IPS-NIHi11 (cell line): Measurements from ENCODE around the gene ADGRV1.
"Not testable (repeated sequence)": the region's sequence is repeated elsewhere in the genome, so short reads cannot be mapped to it uniquely, and the experiment has no call there.

Experiments used
- DNase-seq: peaks from one replicate; pipeline ENCODE4 v3.0.0; 2012; ENCODE audit warnings: mixed read lengths, low spot score

The ADGRV1 gene

DNA sequence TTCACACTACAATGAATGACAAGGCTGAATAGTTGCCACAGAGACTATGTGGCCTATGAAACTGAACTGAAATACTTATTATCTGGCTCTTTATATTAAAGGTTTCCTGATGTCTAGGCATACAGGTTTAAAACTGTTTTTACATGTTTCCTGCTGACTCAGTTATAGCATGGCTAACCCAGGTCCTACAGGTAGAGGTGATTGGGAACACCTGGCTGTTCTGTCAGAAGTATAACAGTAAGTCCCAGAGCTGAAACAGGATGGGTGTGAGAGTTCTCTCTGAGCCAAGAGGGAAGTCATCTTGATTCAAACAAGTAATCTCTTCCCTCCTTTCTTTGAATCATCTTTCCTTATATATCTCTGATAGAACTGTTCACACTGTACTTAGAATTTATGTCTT, 4.9 kb upstream of the ADGRV1 start:
- no peak for DNase-seq

DNA sequence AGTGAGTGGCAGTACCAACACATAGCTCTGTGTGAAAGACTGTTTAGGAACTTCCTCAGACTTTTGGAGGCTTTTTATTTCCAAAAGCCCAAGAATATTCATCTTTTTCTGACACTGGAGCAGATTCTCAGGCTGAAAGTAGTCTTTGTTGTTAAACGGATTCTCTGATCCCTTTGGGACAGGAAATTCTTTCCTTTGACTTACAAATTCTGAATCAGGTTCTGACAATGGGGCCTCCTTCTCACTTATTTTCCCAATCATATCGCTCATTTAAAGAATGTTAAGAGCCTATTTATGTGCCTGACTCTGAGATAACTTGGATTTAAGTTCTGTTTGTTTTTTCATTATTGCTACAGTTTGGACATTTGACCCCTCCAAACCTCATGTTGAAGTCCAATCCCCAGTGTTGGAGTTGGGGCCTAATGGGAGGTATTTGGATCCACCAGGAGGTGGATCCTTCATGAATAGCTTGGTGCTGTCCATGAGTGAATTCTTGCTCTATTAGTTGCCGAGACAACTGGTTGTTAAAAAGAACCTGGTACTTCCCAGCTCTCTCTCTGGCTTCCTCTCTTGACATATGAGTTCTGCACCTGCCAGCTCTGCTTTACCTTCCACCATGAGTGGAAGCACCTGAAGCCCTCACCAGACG, 4.1 kb upstream of the ADGRV1 start:
- no peak for DNase-seq

DNA sequence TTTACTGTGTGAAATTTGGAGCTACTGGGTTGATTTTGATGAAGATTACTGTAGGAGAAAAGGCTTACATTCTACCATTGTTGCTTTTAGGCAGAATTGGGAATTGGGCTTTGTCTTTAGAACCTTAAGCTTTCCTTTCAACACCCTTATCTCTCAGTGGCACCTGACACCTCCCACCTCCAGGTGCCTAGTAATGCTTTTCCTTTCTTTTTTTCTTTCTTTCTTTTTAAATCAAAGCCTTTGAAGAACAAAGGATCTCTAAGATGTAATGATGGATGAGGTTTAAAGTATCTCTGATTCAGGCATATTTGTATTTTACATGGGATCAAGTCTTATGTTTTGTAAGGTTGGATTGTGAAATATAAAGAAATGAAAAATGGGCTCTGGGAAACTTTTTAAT, 2.9 kb upstream of the ADGRV1 start:
- DNase-seq = no peak

DNA sequence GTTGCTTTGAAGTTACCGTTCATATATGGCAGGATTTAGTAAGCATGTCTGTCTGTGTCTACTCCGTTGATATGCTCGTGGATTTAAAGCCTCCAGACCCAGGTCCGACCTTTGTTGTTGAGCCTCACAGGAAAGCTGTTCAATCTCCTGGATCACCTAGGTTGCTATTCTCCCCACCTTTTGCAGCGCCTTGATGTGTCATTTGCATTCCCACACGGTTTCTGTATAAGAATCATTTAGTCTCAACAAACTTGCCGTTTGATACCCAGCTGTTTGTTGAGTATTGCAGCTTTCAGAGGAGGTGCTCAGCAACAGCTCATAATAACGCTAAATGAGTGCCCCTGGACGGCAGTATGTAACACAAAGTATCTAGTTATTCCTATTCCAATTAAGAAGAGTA, 1.2 kb upstream of the ADGRV1 start:
- DNase-seq = no peak

DNA sequence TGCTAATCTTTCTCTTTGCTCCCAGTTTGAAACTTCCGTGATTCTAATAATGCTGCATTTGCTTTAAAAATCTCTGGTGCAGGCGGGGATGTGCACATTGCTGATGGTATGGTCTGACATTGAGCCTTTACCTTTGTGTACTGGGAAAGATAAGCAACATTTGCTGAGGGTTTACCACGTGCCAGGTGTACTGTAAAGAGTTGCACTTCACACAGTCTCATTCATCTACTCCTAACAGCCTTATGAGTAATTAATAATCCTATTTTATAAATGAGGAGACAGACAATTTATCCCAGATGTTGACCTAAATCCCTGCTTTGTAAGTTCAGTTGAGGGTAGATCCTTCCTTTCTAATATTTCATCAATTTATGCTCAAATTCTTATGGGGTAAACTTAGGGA, 726 bp upstream of the ADGRV1 start:
- no peak for DNase-seq

DNA sequence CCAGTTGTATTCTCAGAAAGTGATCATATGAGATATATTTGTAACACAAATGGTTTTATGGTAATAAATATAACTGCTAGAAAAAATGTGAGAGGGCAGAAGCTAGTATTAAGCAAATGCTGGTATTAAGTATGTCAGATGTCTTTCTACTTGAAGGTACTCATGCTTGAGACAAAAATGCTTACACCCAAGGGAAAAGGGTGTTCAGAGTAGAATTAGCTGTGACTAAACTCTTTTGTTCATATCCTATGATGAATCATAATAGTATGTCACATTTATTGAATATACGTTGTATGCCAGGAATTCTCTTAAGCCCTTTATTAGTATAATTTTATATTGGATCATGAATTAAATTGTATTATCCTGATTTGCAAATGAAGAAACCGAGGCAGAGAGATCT, 2.2 kb downstream of the ADGRV1 start:
- DNase-seq = no peak

DNA sequence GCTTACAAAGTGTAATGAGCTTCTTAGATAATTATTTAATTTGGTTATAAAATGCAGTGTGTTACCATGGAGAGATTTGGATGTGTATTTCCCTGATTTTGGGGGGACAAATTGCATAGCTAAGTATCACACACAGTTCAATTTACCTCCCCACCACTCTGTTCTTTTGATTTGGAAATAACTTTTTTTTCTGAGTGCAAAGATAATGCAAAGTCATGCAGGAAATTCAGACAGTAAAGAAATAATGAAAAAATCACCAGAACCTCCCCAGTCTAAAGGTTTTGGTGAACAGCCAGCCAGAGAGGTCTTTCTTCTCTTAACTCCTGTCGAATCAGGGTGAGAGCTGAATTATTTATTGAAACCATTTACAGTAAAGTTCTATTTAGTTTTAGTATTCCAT, 3.2 kb downstream of the ADGRV1 start:
- no peak for DNase-seq

DNA sequence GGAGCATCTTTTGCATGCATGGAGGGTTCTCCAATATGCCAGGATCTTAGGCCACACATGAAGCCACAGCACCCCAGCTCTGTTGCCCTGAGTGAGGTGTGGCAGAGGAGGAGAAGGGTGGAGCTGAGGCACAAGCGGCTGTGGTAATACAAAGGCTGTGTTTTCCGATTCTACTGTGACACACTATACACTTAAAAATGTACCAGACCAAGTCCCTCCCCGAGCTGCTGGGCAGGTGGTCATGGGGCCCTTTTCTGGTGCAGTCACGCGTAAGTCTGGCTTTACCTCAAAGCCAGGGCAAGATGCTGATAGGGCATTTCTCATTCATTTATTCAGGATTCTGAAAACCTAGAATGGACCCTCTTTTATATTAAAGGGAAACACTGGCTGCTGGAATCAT, 3.7 kb downstream of the ADGRV1 start:
- no peak for DNase-seq

DNA sequence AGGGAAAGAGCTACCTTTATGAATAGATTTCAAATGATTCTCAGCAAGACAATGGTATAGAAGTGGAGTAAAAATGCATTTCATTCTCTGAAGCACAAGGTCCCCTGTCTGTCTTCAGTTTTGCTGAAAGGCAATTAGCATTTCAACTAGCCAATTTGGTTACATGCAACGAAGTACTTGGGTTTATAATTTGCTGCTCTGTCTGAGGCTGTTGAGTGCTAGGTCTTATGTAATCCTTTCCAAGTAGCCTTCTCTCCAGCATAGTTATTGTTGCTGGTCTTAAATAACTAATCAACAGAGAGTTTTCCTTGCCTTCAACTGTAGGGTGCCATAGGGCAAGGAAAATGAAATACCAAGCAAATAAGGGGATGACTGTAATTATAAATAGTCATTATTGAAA, 4.5 kb downstream of the ADGRV1 start:
- no peak for DNase-seq

DNA sequence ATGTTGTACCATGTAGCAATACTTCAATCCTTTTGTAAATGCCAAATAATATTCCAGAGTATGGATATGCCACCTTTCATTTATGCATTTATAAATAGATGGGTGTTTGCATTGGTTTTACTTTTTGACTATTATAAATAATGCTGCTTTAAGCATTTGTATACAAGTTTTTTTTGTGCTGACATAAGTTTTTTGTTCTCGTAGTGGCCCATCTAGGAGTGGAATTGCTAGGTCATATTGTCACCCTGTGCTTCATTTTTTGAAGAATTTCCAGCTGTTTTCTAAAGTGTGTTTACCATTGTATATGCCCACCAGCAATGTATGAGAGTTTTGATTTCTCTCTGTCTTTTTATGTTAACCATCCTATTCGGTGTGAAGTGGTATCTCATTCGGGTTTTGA, 6.9 kb downstream of the ADGRV1 start:
- DNase-seq = no peak

DNA sequence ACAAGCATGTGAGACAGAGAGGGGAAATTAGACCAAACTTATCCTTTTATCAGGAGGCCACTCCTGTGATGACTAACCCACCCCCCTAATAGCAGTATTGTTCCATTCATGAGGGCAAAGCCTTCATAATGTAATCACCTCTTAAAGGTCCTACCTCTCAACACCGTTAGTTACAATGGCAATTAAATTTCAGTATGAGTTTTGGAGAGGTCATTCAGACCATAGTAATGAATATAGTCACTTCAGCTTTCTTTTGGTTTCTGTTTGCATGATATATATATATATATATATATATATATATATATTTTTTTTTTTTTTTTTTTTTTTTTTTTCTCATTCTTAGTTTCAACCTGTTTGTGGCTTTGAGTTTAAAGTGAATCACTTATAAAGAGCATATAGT, 10.5 kb downstream of the ADGRV1 start:
- no peak for DNase-seq

DNA sequence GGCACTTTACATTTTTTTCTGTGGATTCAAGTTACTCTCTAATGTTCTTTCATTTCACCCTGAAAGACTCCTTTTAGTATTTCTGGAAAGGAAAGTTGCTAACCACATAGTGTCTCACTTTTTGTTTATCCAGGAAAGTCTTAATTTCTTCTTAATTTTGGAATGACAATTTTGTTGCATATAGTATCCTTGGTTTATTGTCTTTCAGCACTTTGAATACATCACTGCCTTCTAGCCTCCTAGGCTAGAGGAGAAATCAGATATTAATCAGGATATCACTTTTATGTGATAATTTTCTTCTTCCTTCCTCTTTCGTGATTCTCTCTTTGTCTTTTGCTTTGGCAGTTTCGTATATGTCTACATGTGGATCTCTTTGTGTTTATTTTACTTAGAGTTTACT, 11.4 kb downstream of the ADGRV1 start:
- no peak for DNase-seq

DNA sequence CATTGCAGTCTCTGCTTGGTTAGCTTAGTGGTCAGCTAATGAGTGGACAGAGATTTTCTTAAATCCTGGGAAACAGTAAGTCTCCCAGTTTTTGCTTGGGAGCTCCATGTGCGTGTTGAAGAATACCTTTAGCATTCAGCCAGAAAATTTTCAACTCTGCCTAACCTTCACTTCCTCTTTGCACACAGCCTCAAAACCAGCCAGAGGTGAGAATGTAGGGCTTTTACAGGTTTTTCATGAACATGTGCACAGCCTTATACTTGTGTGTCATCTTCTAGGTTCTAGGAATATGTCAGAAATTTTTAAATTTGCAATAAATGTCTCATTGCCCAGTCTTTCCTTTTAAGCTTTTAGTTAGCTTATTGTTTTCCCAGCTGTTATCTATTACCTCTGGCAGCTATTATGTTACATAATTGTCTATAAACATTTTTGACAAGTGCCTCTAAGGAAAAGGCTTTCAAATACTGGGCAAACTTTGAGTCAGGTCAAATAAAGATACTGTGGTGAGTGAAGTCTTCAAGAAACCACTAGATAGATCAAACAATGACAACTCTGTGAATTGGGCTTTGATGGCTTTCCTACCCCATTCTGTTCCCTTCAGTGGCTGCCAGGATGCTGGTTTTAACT, 12.7 kb downstream of the ADGRV1 start:
- no peak for DNase-seq

DNA sequence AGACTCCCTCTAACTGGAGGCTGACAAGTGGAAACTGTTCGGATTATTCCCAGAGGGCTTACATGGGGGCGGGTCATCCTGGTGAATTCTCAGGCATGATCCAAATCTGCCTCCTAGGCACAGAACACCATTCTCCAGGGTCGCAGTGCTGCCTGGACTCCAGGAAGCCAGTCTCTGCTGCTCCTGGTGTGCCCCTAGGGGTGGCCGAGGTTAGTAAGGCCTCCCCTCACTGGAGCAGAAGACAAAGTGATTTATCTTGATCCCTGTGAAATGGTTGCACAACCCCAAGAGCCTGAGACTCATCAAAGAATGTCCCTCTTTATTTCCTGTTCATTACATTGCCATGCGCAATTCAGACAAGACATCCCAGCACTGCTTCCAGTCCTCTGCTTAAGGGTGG, 17.1 kb downstream of the ADGRV1 start:
- DNase-seq = no peak

DNA sequence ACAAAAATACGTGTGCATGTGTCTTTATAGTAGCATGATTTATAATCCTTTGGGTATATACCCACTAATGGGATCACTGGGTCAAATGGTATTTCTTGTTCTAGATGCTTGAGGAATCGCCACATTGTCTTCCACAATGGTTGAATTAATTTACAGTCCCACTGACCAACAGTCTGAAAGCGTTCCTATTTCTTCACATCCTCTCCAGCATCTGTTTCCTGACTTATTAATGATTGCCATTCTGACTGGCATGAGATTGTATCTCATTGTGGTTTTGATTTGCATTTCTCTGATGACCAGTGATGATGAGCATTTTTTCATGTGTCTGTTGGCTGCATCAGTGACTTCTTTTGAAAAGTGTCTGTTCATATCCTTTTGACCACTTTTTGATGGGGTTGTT, 18.0 kb downstream of the ADGRV1 start:
- DNase-seq = not testable (repeated sequence)

DNA sequence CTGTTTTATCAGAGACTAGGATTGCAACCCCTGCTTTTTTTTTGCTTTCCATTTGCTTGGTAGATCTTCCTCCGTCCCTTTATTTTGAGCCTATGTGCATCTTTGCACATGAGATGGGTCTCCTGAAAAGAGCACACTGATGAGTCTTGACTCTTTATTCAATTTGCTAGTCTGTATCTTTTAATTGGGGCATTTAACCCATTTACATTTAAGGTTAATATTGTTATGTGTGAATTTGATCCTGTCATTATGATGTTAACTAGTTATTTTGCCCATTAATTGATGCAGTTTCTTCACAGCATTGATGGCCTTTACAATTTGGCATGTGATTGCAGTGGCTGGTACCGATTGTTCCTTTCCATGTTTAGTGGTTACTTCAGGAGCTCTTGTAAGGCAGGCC, 21.3 kb downstream of the ADGRV1 start:
- not testable (repeated sequence) for DNase-seq

DNA sequence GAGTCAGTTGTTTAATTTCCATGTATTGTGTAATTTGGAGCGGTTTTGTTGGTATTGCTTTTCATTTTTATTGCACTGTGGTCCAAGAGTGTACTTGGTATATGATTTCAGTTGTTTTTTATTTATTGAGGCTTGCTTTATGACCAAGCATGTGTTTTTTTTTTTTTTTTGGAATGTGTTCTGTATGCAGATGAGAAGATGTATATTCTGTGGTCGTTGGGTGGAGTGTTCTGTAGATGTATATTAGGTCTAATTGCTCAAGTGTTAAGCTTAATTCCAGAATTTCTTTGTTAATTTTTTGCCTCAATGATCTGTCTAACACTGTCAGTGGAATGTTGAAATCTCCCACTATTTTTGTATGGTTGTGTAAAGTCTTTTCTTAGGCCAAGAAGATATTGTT, 23.4 kb downstream of the ADGRV1 start:
- DNase-seq = no peak

DNA sequence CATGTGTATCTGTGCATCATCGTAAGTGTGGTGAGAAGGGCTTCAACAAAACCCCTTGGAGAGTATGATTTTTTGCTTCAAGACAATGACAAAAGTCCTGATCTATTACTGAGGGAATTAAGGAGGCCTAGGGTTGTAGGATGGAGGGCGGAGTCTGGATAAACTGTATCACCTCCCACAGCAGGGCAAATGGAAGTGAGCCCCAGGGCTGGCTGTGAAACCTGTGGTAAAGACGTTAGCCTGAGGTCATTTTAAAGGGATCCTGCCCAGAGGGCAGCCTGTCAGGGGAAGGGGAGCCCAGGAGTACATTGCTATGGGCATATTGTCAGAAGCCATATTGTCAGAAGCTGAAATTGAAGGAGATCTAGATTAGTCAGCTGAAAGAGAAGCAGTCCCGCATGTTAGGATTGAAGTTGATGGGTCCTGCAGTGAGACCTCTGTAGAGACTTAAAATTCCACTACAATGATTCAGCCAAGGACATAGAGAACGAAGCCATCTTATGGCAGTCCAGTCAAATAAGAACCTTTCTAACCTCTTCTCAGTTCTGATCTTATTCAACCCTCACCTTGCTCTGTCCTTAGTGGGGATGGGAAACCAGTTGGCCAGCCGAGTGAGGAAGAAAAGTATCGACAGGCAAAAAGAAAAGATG, 26.9 kb downstream of the ADGRV1 start:
- DNase-seq = no peak

DNA sequence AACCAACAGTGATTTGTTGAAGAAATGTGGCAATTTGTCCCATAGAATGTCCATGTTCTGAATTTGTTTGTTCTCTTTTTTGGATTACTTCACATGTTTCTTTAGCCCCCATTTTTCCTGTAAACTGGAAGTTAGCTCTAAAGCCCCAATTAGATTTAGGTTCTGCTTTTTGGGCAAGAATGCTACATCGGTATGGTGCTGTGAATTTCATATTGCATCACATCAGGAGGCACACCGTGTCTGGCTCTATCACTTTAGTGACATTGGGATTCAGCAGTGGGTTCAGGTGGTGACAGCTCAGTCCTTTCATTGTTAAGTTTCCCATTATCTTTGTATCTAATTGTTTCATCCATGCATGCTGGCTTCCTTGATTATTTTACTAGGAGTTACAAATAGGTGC, 27.9 kb downstream of the ADGRV1 start:
- DNase-seq = no peak

DNA sequence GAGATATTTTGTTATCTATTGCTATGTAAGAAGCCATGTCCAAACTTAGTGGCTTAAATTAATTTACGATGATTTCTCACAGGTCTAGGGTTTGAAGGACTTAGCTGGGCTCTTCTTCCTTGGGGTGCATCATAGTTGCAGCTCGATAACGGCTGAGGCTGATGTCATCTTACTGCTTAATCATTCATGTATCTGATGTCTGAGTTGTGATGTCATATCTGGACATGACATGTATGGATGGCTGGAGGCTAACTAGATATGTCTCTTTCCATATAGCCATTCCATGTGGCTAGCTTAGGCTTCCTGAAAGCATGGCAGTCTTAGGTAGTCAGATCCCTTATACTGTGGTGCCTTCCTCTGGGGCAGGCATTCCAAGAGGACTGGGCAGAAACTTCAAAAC, 31.6 kb downstream of the ADGRV1 start:
- no peak for DNase-seq

DNA sequence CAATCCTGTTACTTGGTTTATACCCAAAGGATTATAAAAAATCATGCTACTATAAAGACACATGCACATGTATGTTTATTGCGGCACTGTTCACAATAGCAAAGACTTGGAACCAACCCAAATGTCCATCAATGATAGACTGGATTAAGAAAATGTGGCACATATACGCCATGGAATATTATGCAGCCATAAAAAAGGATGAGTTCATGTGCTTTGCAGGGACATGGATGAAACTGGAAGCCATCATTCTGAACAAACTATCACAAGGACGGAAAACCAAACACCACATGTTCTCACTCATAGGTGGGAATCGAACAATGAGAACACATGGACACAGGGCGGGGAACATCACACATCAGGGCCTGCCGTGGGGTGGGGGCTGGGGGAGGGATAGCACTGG, 34.5 kb downstream of the ADGRV1 start:
- not testable (repeated sequence) for DNase-seq

DNA sequence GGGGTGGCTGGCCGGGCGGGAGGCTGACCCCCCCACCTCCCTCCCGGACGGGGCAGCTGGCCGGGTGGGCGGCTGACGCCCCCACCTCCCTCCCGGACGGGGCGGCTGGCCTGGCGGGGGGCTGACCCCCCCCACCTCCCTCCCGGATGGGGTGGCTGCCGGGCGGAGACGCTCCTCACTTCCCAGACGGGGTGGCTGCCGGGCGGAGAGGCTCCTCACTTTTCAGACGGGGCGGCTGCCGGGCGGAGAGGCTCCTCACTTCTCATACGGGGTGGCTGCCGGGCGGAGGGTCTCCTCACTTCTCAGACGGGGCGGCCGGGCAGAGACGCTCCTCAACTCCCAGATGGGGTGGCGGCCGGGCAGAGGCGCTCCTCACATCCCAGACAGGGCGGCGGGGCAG, 37.2 kb downstream of the ADGRV1 start:
- DNase-seq = not testable (repeated sequence)

DNA sequence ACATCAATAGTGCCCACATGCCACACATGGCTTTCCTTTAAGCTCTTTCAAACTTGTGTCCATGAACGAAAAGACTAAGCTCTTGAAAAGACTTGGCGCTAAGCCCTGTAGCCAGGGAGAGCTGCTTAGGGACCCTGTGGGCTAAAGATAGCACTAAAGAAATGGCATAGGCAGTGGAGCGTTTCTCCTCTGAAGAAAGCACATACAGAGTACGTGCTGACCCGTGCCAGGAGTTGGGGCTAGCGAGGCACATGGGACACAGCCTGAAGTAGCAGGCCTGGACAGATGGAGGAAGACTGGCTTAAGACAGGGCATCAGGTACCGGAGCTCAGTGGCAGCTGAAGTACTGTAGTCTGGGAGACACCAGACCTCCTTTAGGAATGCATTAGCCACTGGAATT, 39.7 kb downstream of the ADGRV1 start:
- no peak for DNase-seq

DNA sequence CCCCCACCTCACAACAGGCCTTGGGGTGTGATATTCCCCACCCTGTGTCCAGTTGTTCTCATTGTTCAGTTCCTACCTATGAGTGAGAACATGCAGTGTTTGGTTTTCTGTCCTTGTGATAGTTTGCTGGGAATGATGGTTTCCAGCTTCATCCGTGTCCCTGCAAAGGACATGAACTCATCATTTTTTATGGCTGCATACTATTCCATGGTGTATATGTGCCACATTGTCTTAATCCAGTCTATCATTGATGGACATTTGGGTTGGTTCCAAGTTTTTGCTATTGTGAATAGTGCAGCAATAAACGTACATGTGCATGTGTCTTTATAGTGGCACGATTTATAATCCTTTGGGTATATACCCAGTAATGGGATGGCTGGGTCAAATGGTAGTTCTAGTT, 41.7 kb downstream of the ADGRV1 start:
- DNase-seq = not testable (repeated sequence)
